LNCaP clone FGC (cell line): Measurements from ENCODE around the gene TMPRSS15.

ENCODE experiments used
- DNase-seq: peaks from one replicate; pipeline ENCODE4 v3.0.0-alpha.2; 2011; ENCODE audit warnings: low read depth
- H3K4me3 ChIP-seq: 2 replicates; pipeline ENCODE4 v1.5.1; 2011; ENCODE audit warnings: mild to moderate bottlenecking, low read depth, low read length, control low read depth
- TF ChIP-seq, protein P1 (sequence below): IDR thresholded peaks from 2 replicates; pipeline ENCODE4 v1.5.1; 2012; ENCODE audit warnings: mild to moderate bottlenecking; ENCODE audit not compliant: control insufficient read depth, insufficient read depth; ENCODE audit errors: extremely low read depth

TMPRSS15 gene

DNA sequence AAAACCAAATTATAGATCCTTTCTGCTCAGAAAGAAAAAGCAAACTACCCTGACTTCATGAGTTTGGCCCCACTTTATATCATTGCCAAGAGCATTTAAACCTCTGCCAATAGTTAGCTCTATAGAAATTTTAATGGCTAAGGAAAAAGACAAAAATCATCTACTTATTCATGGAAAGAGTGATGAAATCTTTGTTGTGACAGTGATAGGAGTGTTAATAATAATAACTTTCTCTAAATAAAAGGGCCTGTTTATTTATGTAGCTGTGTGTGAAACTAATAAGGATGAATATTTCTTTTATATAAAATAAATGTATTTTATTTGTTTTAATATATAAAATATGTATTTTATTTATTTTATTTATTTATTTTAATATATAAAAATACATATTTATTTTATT lies 152.5 kb downstream of the TMPRSS15 start:
- DNase-seq = no peak
- no peak overlapping the region for H3K4me3 ChIP-seq
- TF ChIP-seq, protein P1, sequence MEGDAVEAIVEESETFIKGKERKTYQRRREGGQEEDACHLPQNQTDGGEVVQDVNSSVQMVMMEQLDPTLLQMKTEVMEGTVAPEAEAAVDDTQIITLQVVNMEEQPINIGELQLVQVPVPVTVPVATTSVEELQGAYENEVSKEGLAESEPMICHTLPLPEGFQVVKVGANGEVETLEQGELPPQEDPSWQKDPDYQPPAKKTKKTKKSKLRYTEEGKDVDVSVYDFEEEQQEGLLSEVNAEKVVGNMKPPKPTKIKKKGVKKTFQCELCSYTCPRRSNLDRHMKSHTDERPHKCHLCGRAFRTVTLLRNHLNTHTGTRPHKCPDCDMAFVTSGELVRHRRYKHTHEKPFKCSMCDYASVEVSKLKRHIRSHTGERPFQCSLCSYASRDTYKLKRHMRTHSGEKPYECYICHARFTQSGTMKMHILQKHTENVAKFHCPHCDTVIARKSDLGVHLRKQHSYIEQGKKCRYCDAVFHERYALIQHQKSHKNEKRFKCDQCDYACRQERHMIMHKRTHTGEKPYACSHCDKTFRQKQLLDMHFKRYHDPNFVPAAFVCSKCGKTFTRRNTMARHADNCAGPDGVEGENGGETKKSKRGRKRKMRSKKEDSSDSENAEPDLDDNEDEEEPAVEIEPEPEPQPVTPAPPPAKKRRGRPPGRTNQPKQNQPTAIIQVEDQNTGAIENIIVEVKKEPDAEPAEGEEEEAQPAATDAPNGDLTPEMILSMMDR = no peak

DNA sequence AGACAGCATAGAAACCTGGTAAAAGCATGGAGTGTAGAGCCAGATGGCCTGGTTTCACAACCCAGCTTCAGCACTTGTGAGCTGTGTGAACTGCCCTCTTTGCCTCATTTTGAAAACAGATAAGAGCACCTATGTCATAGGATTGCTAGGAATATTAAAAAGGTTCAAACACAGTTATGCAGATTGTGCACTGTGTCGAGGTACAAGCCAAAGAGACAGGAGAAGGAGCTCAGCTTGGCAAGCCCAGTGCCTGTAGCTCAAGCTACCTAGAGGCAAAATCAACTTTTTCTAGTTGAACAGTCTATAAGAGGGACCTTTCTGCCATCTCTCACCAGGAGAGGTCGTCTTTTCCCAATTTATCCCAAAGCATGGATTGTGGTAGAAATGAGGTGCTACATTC lies 153.9 kb downstream of the TMPRSS15 start:
- TF ChIP-seq, protein P1 = no peak
- H3K4me3 ChIP-seq = no peak overlapping the region
- DNase-seq = no peak

DNA sequence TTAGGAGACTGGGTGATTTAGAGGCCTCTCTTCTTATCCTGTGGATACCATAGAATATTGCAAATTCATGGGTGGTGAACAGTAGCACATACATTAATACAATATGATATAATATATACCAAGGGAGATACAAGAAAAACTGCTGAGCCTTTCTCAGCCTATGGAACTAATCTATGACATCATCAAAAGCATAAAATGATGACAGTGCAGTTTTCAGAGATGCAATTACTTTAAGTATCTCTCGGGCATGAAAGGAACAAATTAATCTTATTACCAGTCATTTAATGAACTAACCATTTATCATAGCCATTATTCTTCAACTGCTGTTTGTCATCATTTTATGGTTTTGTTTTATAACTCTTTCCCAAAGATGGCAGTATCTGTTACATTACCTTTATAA lies 155.4 kb downstream of the TMPRSS15 start:
- H3K4me3 ChIP-seq = no peak overlapping the region
- no peak for DNase-seq
- TF ChIP-seq, protein P1 = no peak

DNA sequence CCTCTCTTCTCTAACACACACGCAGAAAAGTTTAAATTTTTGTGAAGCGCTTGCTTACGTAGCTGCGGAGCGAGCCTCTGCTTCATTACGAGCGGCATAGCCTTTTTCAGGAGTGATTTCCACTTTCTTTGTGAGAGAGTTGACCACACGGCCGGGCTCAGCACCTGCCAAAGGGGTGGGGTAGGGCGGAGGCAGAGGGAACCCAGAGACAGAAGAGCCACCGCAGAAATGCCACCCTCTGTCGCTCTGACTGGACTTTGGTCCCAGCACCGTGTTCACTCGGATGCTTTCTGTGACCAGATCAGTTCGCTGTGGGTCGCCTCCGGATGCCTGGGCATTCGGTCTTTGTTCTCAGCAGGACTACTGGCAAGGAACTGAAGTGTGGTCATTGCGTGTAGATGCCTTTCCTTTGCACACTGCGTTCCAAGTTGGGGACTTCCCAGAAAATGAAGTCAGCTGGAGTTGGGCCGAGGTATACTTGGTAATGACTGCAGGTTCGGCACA lies 158.1 kb downstream of the TMPRSS15 start:
- no peak overlapping the region for H3K4me3 ChIP-seq
- TF ChIP-seq, protein P1 = no peak
- no peak for DNase-seq

DNA sequence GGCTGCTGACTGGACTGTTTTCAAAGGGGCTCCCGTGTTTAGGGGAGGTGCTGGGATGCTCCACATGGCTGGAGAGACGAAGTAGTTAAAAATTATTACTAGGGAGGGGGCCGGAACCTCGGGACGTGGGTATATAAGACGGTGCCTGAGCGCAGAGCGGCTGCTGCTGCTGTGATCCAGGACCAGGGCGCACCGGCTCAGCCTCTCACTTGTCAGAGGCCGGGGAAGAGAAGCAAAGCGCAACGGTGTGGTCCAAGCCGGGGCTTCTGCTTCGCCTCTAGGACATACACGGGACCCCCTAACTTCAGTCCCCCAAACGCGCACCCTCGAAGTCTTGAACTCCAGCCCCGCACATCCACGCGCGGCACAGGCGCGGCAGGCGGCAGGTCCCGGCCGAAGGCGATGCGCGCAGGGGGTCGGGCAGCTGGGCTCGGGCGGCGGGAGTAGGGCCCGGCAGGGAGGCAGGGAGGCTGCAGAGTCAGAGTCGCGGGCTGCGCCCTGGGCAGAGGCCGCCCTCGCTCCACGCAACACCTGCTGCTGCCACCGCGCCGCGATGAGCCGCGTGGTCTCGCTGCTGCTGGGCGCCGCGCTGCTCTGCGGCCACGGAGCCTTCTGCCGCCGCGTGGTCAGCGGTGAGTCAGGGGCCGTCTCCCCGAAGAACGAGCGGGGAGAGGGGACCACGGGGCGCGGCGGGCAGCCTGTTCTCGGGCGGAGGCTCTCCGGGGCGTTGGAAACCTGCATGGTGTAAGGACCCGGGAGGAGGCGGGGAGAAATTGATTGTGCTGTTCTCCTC lies 158.7 kb downstream of the TMPRSS15 start, which contains the start of gene CHODL:
Gene CHODL (plus strand): TSS at position 163 of the 793 bp plus-strand sequence. CDS start 391 bp downstream, at position 554.
- no peak within 1 kb of the TSS for H3K4me3 ChIP-seq
- TF ChIP-seq, protein P1 = no peak

DNA sequence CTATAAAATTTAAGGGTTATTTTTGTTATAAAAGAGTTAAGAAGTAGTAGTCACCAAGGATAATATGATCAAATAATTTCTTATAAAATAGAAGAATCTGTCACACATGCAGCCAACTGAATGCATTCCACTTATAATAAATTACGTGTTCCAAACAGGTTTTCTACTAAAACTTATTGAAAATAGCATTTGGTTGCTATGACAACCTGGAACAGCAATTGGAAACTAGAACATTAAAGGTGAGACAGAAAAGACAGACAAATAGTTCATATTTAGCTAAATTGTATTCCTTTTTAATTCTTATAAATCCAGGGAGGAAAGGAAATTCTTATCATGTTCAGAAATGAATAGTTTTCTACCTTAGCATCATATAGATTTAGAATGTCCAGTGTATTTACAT lies 168.0 kb downstream of the TMPRSS15 start:
- H3K4me3 ChIP-seq = no peak overlapping the region
- TF ChIP-seq, protein P1 = no peak
- no peak for DNase-seq

More for the DNA sequence above, 158.7 kb downstream of the TMPRSS15 start, which contains the start of gene CHODL:
- no peak for DNase-seq
